CD14-positive monocyte (primary cell): ENCODE measurements around the gene SCUBE2. TPM values are rescaled to one million over a fixed set of nuclear protein-coding genes. Genes with fewer than 3 reads are reported as not detected.

Experiments used
- DNase-seq, 3 donors: peaks; one replicate each; pipeline ENCODE4 v3.0.0-alpha.2; 2011 to 2022
- H2AFZ ChIP-seq: 2 replicates; pipeline ENCODE4 v1.6.0; 2012; ENCODE audit warnings: mild to moderate bottlenecking, low read depth, low read length, inconsistent platforms; ENCODE audit not compliant: insufficient read depth, poor library complexity, severe bottlenecking
- H3K27ac ChIP-seq, 2 donors: 1 replicate in 1 of 2; 2 replicates in 1 of 2; pipeline ENCODE4 v1.5.1; 2012 to 2013; ENCODE audit warnings: low read length in 2 of 2, control low read depth in 1 of 2, inconsistent platforms in 1 of 2, low read depth in 1 of 2, mild to moderate bottlenecking in 1 of 2
- H3K27me3 ChIP-seq, 2 donors: one replicate each; pipeline versions ENCODE4 v1.6.0 to v1.6.1; 2011 to 2013; ENCODE audit warnings: low read length in 2 of 2; ENCODE audit not compliant: control insufficient read depth in 2 of 2, insufficient read depth in 2 of 2
- H3K36me3 ChIP-seq, 2 donors: replicated peaks in 1 of 2; 1 replicate in 1 of 2; 2 replicates in 1 of 2; pipeline versions ENCODE4 v1.5.1 to v1.6.1; 2012 to 2013; ENCODE audit warnings: low read length in 2 of 2, control low read depth in 1 of 2, inconsistent platforms in 1 of 2, mild to moderate bottlenecking in 1 of 2; ENCODE audit not compliant: insufficient read depth in 2 of 2, control insufficient read depth in 1 of 2
- H3K4me1 ChIP-seq, 2 donors: 1 replicate in 1 of 2; 2 replicates in 1 of 2; pipeline versions ENCODE4 v1.5.1 to v1.6.1; 2012 to 2013; ENCODE audit warnings: low read length in 2 of 2, control low read depth in 1 of 2, inconsistent platforms in 1 of 2, mild to moderate bottlenecking in 1 of 2, moderate library complexity in 1 of 2; ENCODE audit not compliant: insufficient read depth in 2 of 2, control insufficient read depth in 1 of 2
- H3K4me2 ChIP-seq: replicated peaks from 2 replicates; pipeline ENCODE3; 2012; ENCODE audit warnings: low read length, moderate library complexity, mild to moderate bottlenecking; ENCODE audit not compliant: poor library complexity, severe bottlenecking; ENCODE audit errors: extremely low read depth
- H3K4me3 ChIP-seq, 3 experiments: fragments of 200-600 bp in 1 of 3; sonication (generic) in 1 of 3; replicated peaks in 1 of 3; 1 replicate in 2 of 3; 2 replicates in 1 of 3; pipeline ENCODE4 v1.5.1; 2011 to 2013; ENCODE audit warnings: low read length in 3 of 3, mild to moderate bottlenecking in 3 of 3, control low read depth in 2 of 3, low read depth in 2 of 3, inconsistent platforms in 1 of 3, moderate library complexity in 1 of 3
- H3K79me2 ChIP-seq: 2 replicates; pipeline ENCODE4 v1.6.0; 2012; ENCODE audit warnings: mild to moderate bottlenecking, control low read depth, inconsistent platforms, low read length, moderate library complexity; ENCODE audit not compliant: insufficient read depth
- H3K9ac ChIP-seq: 2 replicates; pipeline ENCODE4 v1.6.0; 2017; ENCODE audit warnings: low read length, mild to moderate bottlenecking; ENCODE audit not compliant: insufficient read depth, poor library complexity, severe bottlenecking
- H3K9me3 ChIP-seq, 2 donors: replicated peaks in 1 of 2; 1 replicate in 1 of 2; 2 replicates in 1 of 2; pipeline versions ENCODE4 v1.5.1 to v1.6.1; 2012 to 2013; ENCODE audit warnings: low read length in 2 of 2, control low read depth in 1 of 2; ENCODE audit not compliant: control insufficient read depth in 1 of 2, insufficient read depth in 1 of 2
- H4K20me1 ChIP-seq: 2 replicates; pipeline ENCODE4 v1.6.0; 2012; ENCODE audit warnings: mild to moderate bottlenecking, low read length, control low read depth, moderate library complexity; ENCODE audit not compliant: insufficient read depth
- H3K27ac Mint-ChIP-seq, 7 donors: one replicate each; pipeline ENCODE4 v1.8.0; 2020; ENCODE audit warnings: mild to moderate bottlenecking in 7 of 7, mixed read lengths in 7 of 7, moderate library complexity in 6 of 7, inconsistent platforms in 2 of 7
- H3K27me3 Mint-ChIP-seq, 3 donors: one replicate each; pipeline ENCODE4 v1.8.0; 2021 to 2022; ENCODE audit warnings: low read depth in 3 of 3, mild to moderate bottlenecking in 3 of 3, mixed read lengths in 3 of 3, moderate library complexity in 3 of 3, inconsistent platforms in 1 of 3
- H3K36me3 Mint-ChIP-seq, 2 donors: one replicate each; pipeline ENCODE4 v1.8.0; 2020; ENCODE audit warnings: mixed read lengths in 2 of 2, inconsistent platforms in 1 of 2, mild to moderate bottlenecking in 1 of 2
- H3K4me1 Mint-ChIP-seq: one replicate; pipeline ENCODE4 v1.8.0; 2020; ENCODE audit warnings: mild to moderate bottlenecking, mixed read lengths
- H3K4me3 Mint-ChIP-seq, 2 donors: one replicate each; pipeline ENCODE4 v1.8.0; 2020; ENCODE audit warnings: mild to moderate bottlenecking in 2 of 2, mixed read lengths in 2 of 2, moderate library complexity in 1 of 2
- H3K9me3 Mint-ChIP-seq, 7 donors: one replicate each; pipeline ENCODE4 v1.8.0; 2020 to 2022; ENCODE audit warnings: mixed read lengths in 7 of 7, mild to moderate bottlenecking in 6 of 7, moderate library complexity in 6 of 7, inconsistent platforms in 2 of 7
- CTCF ChIP-seq: fragments of 200-600 bp; IDR thresholded peaks from one replicate; pipeline ENCODE4 v1.8.0; 2022; ENCODE audit warnings: antibody characterized with exemption, mild to moderate bottlenecking
- WGBS: methylation state at CpG from one replicate; pipeline ENCODE4 v1.1.5; 2013; ENCODE audit warnings: missing lambda C conversion rate; ENCODE audit not compliant: insufficient coverage; 5-methylcytosine and 5-hydroxymethylcytosine counted together
- intact Hi-C, 2 donors: fragments of 100-400 bp; cut with micrococcal nuclease; formaldehyde crosslinking; loops; one replicate each; pipeline versions ENCODE4 v1.15.0 to v1.15.1; 2023
- polyA plus RNA-seq, 3 donors: library from polyadenylated mRNA; depleted of rRNA in 1 of 3; unstranded in 2 of 3; stranded (reverse) in 1 of 3; fragments of 300-500 nt in 2 of 3; fragments of >200 nt in 1 of 3; fragmentation: Illumina TruSeq in 2 of 3; gene quantifications; 1 replicate in 2 of 3; 2 replicates in 1 of 3; pipeline ENCODE4 v1.2.3, GENCODE V29; 2012 to 2021

SCUBE2 gene
- polyA plus RNA-seq, 3 donors, result 0.21 to 0.36 TPM; not detected in 1

GRCh38 chr11:9042488-9042887 lies 48.9 kb downstream of the SCUBE2 start:
- Mint-ChIP-seq H3K9me3 (peaks cover 0 to 2% (median 0%) of the 10 kb centered on the region in 7 donors), H3K4me1 (peaks cover 24% of the 10 kb centered on the region), H3K36me3 (no peaks in the 10 kb centered on the region), H3K27me3 (peaks cover 0 to 2% (median 0%) of the 10 kb centered on the region in 3 donors), H3K27ac (no peak overlapping the region), H3K4me3 (no peak overlapping the region)
- DNase-seq, result no peak
- Histone ChIP-seq H3K79me2 (no peaks in the 10 kb centered on the region), H3K4me2 (no peak overlapping the region), H3K9me3 (no peaks in the 10 kb centered on the region), H3K27me3 (peaks cover 3% of the 10 kb centered on the region in 2 donors), H4K20me1 (no peaks in the 10 kb centered on the region), H3K4me1 (peaks cover 25 to 26% of the 10 kb centered on the region in 2 donors), H2AFZ (no peak overlapping the region), H3K27ac (no peak overlapping the region), H3K9ac (no peak overlapping the region), H3K4me3 (no peak overlapping the region), H3K36me3 (no peaks in the 10 kb centered on the region)
- TF ChIP-seq CTCF, result no peak
- intact Hi-C loops, result no loop called here
- no CpG with 5 or more reads among the region's 1 CpG for WGBS

GRCh38 chr11:9041747-9042146 lies 49.7 kb downstream of the SCUBE2 start:
- Histone ChIP-seq H2AFZ (no peak overlapping the region), H3K79me2 (no peaks in the 10 kb centered on the region), H3K9me3 (no peaks in the 10 kb centered on the region), H3K27ac (no peak overlapping the region), H4K20me1 (no peaks in the 10 kb centered on the region), H3K4me3 (no peak overlapping the region), H3K4me1 (peaks cover 28% of the 10 kb centered on the region in 2 donors), H3K36me3 (no peaks in the 10 kb centered on the region), H3K9ac (no peak overlapping the region), H3K27me3 (peaks cover 3% of the 10 kb centered on the region in 2 donors), H3K4me2 (no peak overlapping the region)
- intact Hi-C loops, result no loop called here
- Mint-ChIP-seq H3K36me3 (no peaks in the 10 kb centered on the region), H3K9me3 (peaks cover 0 to 2% (median 0%) of the 10 kb centered on the region in 7 donors), H3K4me3 (no peak overlapping the region), H3K27ac (no peak overlapping the region), H3K4me1 (peaks cover 26% of the 10 kb centered on the region), H3K27me3 (peaks cover 0 to under 1% (median 0%) of the 10 kb centered on the region in 3 donors)
- DNase-seq, result no peak
- no peak for TF ChIP-seq CTCF
- WGBS, result no CpG with 5 or more reads among the region's 2 CpGs
